HepG2 (cell line): ENCODE results near the gene ZCCHC7. TPM values are rescaled to one million over a fixed set of nuclear protein-coding genes. Genes with fewer than 3 reads are reported as not detected.

Experiments
- ATAC-seq: fragments of 200-7000 bp; cut with Tn5 transposase; 3 replicates; pipeline ENCODE4 v1.9.1; 2020; ENCODE audit warnings: mild to moderate bottlenecking, moderate library complexity
- BruUV-seq: library from RNA; stranded (reverse); fragments of 400-500 nt; replicated peaks from 2 replicates; lab custom pipeline; 2021; lab: Mats Ljungman, UMichigan
- CTCF ChIA-PET: fragments of 300-600 bp; formaldehyde crosslinking; extraction: SDS; loops from one replicate; lab custom pipeline; 2021; ENCODE audit warnings: low total read pairs, inconsistent platforms, low intra/inter-chr PET ratio; lab: Yijun Ruan, JAX
- POLR2A ChIA-PET: fragments of 350-600 bp; sonication (Branson Sonifier 250); formaldehyde crosslinking; loops from one replicate; lab custom pipeline; 2020; ENCODE audit warnings: antibody characterized with exemption, inconsistent platforms; lab: Yijun Ruan, JAX
- DNase-seq: peaks from one replicate; pipeline ENCODE4 v3.0.0-alpha.2; 2015; ENCODE audit warnings: low spot score
- FAIRE-seq: peaks from 3 replicates; lab custom pipeline; 2011; peaks lifted over from hg19 to GRCh38; lab: Jason Lieb, UNC
- H2AFZ ChIP-seq: one replicate; pipeline ENCODE4 v1.6.1; 2011; ENCODE audit warnings: low read length, inconsistent platforms
- H3K27ac ChIP-seq: fragments of 300-600 bp; 3 replicates; pipeline ENCODE4 v1.8.0; 2011; ENCODE audit warnings: mixed run types, mild to moderate bottlenecking, mixed read lengths, low read length, inconsistent platforms; ENCODE audit not compliant: insufficient read depth; ENCODE audit errors: extremely low read length
- H3K27me3 ChIP-seq, 2 experiments: fragments of 200-600 bp in 1 of 2; 2 replicates in 1 of 2; 3 replicates in 1 of 2; pipeline versions ENCODE4 v1.6.0 to v1.8.0; 2011; ENCODE audit warnings: low read length in 2 of 2, mild to moderate bottlenecking in 2 of 2, moderate library complexity in 2 of 2, inconsistent platforms in 1 of 2; ENCODE audit not compliant: insufficient read depth in 2 of 2, control insufficient read depth in 1 of 2
- H3K36me3 ChIP-seq, 2 experiments: fragments of 200-600 bp in 1 of 2; replicated peaks in 1 of 2; 2 replicates in 1 of 2; 3 replicates in 1 of 2; pipeline versions ENCODE4 v1.5.1 to v1.8.0; 2011; ENCODE audit warnings: low read length in 2 of 2, inconsistent platforms in 1 of 2; ENCODE audit not compliant: insufficient read depth in 2 of 2, control insufficient read depth in 1 of 2
- H3K4me1 ChIP-seq: 2 replicates; pipeline ENCODE4 v1.5.1; 2012; ENCODE audit warnings: low read length, inconsistent platforms; ENCODE audit not compliant: insufficient read depth
- H3K4me2 ChIP-seq: 2 replicates; pipeline ENCODE4 v1.6.0; 2011; ENCODE audit warnings: low read depth, low read length, inconsistent platforms
- H3K4me3 ChIP-seq, 3 experiments: fragments of 200-600 bp in 1 of 3; sonication (generic), shearing (Covaris generic) in 1 of 3; replicated peaks in 1 of 3; 2 replicates each; pipeline ENCODE4 v1.5.1; 2011 to 2016; ENCODE audit warnings: low read length in 3 of 3, inconsistent platforms in 2 of 3, low read depth in 2 of 3, mild to moderate bottlenecking in 2 of 3, control low read depth in 1 of 3, mixed read lengths in 1 of 3; ENCODE audit not compliant: insufficient read depth in 1 of 3
- H3K79me2 ChIP-seq: one replicate; pipeline ENCODE4 v1.6.1; 2011; ENCODE audit warnings: low read length, inconsistent platforms; ENCODE audit not compliant: insufficient read depth
- H3K9ac ChIP-seq: 2 replicates; pipeline ENCODE4 v1.6.0; 2011; ENCODE audit warnings: mild to moderate bottlenecking, low read depth, low read length, inconsistent platforms; ENCODE audit not compliant: insufficient read depth
- H3K9me3 ChIP-seq: 2 replicates; pipeline ENCODE4 v1.5.1; 2012; ENCODE audit warnings: mild to moderate bottlenecking, low read length
- H4K20me1 ChIP-seq: 2 replicates; pipeline ENCODE4 v1.6.0; 2011; ENCODE audit warnings: inconsistent platforms, mild to moderate bottlenecking, low read length, moderate library complexity; ENCODE audit not compliant: insufficient read depth
- RBFOX2 ChIP-seq: fragments of 200-400 bp; formaldehyde crosslinking; IDR thresholded peaks from 2 replicates; pipeline ENCODE4 v1.6.1; 2017; ENCODE audit warnings: low read depth, mild to moderate bottlenecking, low read length
- SIN3A ChIP-seq: IDR thresholded peaks from 2 replicates; pipeline ENCODE4 v1.6.1; 2011; ENCODE audit warnings: low read depth, mild to moderate bottlenecking, control low read depth, low read length, borderline replicate concordance
- SMAD9 ChIP-seq: sonication (generic); formaldehyde crosslinking; IDR thresholded peaks from 2 replicates; pipeline ENCODE4 v1.5.1; 2020; ENCODE audit warnings: mild to moderate bottlenecking, missing genetic modification reagents
- ZFX ChIP-seq: sonication (generic); formaldehyde crosslinking; IDR thresholded peaks from 2 replicates; pipeline ENCODE4 v1.4.0; 2020; ENCODE audit warnings: mild to moderate bottlenecking, low read depth, missing genetic modification reagents, moderate library complexity
- ZNF24 ChIP-seq: fragments of 450-650 bp; IDR thresholded peaks from 2 replicates; pipeline ENCODE4 v1.6.1; 2017; ENCODE audit warnings: antibody characterized with exemption, mild to moderate bottlenecking
- ZNF446 ChIP-seq: sonication (generic); formaldehyde crosslinking; IDR thresholded peaks from 2 replicates; pipeline ENCODE4 v1.5.0; 2020; ENCODE audit warnings: mild to moderate bottlenecking, missing genetic modification reagents
- ZNF550 ChIP-seq: sonication (generic); formaldehyde crosslinking; IDR thresholded peaks from 2 replicates; pipeline ENCODE4 v1.4.0; 2020; ENCODE audit warnings: mild to moderate bottlenecking, missing genetic modification reagents, borderline replicate concordance
- ZNF563 ChIP-seq: sonication (generic); formaldehyde crosslinking; IDR thresholded peaks from 2 replicates; pipeline ENCODE4 v1.8.0; 2022; ENCODE audit warnings: mild to moderate bottlenecking, moderate library complexity, missing genetic modification reagents
- ZNF879 ChIP-seq: sonication (generic); formaldehyde crosslinking; IDR thresholded peaks from 2 replicates; pipeline ENCODE4 v1.8.1; 2023; ENCODE audit warnings: missing genetic modification reagents
- WGBS: methylation state at CpG from one replicate; pipeline ENCODE4 v1.1.6; 2017; ENCODE audit warnings: low lambda C conversion rate; 5-methylcytosine and 5-hydroxymethylcytosine counted together
- in situ Hi-C: cut with HindIII; loops from 2 replicates; pipeline ENCODE4 v1.10.0; 2017; ENCODE audit warnings: low pct_unique_long_range_greater_than_20kb; ENCODE audit not compliant: extremely low pct_ligation_motif_present
- intact Hi-C: fragments of 100-400 bp; cut with micrococcal nuclease; formaldehyde crosslinking; loops from one replicate; pipeline ENCODE4 v1.10.0; 2022; ENCODE audit not compliant: unreplicated experiment
- polyA plus RNA-seq, 8 experiments: library from polyadenylated mRNA; depleted of rRNA in 3 of 8; stranded (reverse) in 7 of 8; unstranded in 1 of 8; fragments of >200 nt; fragmentation: Illumina TruSeq in 4 of 8; extraction: Trizol in 4 of 8; gene quantifications; 2 replicates each; pipeline versions ENCODE4 v1.2.1 to v1.2.3, GENCODE V29; 2011 to 2016; ENCODE audit warnings: low read depth in 4 of 8, missing spikeins in 1 of 8, mixed read lengths in 1 of 8; ENCODE audit not compliant: insufficient read depth in 1 of 8
- total RNA-seq, 5 experiments: library from RNA; depleted of rRNA; stranded (reverse); fragments of >200 nt; fragmentation: Illumina TruSeq; extraction: Trizol; gene quantifications; 2 replicates each; pipeline ENCODE4 v1.2.3, GENCODE V29; 2016; ENCODE audit warnings: low read depth in 1 of 5
- TF ChIP-seq, protein P1 (sequence below): sonication (generic); formaldehyde crosslinking; conservative IDR thresholded peaks from 2 replicates; pipeline ENCODE4 v1.4.0; 2020; ENCODE audit warnings: mild to moderate bottlenecking, missing genetic modification reagents, moderate library complexity
- TF ChIP-seq, protein P2 (sequence below): sonication (generic); formaldehyde crosslinking; IDR thresholded peaks from 2 replicates; pipeline ENCODE4 v1.4.0; 2020; ENCODE audit warnings: missing genetic modification reagents
- TF ChIP-seq, protein P3 (sequence below): sonication (generic); formaldehyde crosslinking; IDR thresholded peaks from 2 replicates; pipeline ENCODE4 v1.5.0; 2020; ENCODE audit warnings: mild to moderate bottlenecking, missing genetic modification reagents

The ZCCHC7 gene
- total and polyA plus RNA-seq, 2 of the 13 experiments (the other 11 are each of a cell fraction or from before 2014, with no cell fraction given) = 13.6 to 19.3 TPM

DNA sequence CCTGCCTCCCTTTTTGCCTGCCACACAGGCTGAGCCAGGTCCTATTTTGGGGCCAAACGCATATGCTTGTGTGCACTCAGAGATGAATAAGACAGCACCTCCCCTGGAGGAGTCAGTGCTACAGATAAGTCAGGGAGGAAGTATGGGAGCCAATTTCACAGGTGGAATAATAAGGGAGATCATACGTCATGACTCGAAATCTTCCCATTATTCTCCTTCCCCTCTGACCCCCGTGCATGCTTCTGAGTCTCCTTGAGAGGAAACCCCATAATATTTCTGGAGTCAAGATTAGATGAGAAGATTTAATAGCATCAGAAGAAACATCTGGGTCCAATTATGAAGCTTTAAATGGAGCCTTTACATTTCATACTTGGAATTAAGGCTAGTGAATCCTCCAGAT lies 15.1 kb upstream of the ZCCHC7 start:
- no peak overlapping the region for H2AFZ ChIP-seq
- BruUV-seq = no TSS peak
- no peaks in the 10 kb centered on the region for H3K9me3 ChIP-seq
- no peak overlapping the region for H3K27ac ChIP-seq
- H3K4me1 ChIP-seq = peaks cover 12% of the 10 kb centered on the region
- in situ Hi-C loops (no loop called here), intact Hi-C loops (no loop called here)
- FAIRE-seq (no peak), ATAC-seq (no peak), DNase-seq (no peak)
- no peaks in the 10 kb centered on the region for H3K27me3 ChIP-seq
- no peaks in the 10 kb centered on the region for H4K20me1 ChIP-seq
- POLR2A ChIA-PET = no interaction called here
- TF ChIP-seq RBFOX2 = no peak
- TF ChIP-seq SIN3A = no peak
- no peak for TF ChIP-seq ZNF879 (CRISPR knock-in tag)
- TF ChIP-seq SMAD9 (CRISPR knock-in tag) = no peak
- no peak for TF ChIP-seq ZFX
- TF ChIP-seq ZNF563 (CRISPR knock-in tag) = no peak
- TF ChIP-seq, protein P1, sequence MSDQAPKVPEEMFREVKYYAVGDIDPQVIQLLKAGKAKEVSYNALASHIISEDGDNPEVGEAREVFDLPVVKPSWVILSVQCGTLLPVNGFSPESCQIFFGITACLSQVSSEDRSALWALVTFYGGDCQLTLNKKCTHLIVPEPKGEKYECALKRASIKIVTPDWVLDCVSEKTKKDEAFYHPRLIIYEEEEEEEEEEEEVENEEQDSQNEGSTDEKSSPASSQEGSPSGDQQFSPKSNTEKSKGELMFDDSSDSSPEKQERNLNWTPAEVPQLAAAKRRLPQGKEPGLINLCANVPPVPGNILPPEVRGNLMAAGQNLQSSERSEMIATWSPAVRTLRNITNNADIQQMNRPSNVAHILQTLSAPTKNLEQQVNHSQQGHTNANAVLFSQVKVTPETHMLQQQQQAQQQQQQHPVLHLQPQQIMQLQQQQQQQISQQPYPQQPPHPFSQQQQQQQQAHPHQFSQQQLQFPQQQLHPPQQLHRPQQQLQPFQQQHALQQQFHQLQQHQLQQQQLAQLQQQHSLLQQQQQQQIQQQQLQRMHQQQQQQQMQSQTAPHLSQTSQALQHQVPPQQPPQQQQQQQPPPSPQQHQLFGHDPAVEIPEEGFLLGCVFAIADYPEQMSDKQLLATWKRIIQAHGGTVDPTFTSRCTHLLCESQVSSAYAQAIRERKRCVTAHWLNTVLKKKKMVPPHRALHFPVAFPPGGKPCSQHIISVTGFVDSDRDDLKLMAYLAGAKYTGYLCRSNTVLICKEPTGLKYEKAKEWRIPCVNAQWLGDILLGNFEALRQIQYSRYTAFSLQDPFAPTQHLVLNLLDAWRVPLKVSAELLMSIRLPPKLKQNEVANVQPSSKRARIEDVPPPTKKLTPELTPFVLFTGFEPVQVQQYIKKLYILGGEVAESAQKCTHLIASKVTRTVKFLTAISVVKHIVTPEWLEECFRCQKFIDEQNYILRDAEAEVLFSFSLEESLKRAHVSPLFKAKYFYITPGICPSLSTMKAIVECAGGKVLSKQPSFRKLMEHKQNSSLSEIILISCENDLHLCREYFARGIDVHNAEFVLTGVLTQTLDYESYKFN = no peak
- TF ChIP-seq ZNF446 (CRISPR knock-in tag) = no peak
- no peak for TF ChIP-seq ZNF24
- TF ChIP-seq, protein P2, sequence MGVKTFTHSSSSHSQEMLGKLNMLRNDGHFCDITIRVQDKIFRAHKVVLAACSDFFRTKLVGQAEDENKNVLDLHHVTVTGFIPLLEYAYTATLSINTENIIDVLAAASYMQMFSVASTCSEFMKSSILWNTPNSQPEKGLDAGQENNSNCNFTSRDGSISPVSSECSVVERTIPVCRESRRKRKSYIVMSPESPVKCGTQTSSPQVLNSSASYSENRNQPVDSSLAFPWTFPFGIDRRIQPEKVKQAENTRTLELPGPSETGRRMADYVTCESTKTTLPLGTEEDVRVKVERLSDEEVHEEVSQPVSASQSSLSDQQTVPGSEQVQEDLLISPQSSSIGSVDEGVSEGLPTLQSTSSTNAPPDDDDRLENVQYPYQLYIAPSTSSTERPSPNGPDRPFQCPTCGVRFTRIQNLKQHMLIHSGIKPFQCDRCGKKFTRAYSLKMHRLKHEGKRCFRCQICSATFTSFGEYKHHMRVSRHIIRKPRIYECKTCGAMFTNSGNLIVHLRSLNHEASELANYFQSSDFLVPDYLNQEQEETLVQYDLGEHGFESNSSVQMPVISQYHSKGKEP (CRISPR knock-in tag) = no peak
- TF ChIP-seq, protein P3, sequence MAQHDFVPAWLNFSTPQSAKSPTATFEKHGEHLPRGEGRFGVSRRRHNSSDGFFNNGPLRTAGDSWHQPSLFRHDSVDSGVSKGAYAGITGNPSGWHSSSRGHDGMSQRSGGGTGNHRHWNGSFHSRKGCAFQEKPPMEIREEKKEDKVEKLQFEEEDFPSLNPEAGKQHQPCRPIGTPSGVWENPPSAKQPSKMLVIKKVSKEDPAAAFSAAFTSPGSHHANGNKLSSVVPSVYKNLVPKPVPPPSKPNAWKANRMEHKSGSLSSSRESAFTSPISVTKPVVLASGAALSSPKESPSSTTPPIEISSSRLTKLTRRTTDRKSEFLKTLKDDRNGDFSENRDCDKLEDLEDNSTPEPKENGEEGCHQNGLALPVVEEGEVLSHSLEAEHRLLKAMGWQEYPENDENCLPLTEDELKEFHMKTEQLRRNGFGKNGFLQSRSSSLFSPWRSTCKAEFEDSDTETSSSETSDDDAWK = no peak
- no peak for TF ChIP-seq ZNF550
- H3K36me3 ChIP-seq = no peaks in the 10 kb centered on the region
- no peak overlapping the region for H3K9ac ChIP-seq
- no peak overlapping the region for H3K4me3 ChIP-seq
- no peak overlapping the region for H3K4me2 ChIP-seq
- CTCF ChIA-PET = no interaction called here
- no peaks in the 10 kb centered on the region for H3K79me2 ChIP-seq
- 39% methylated on average over 4 of the region's 4 CpGs for WGBS
